Measurements from ENCODE around the gene PKDCC.

The PKDCC gene

DNA sequence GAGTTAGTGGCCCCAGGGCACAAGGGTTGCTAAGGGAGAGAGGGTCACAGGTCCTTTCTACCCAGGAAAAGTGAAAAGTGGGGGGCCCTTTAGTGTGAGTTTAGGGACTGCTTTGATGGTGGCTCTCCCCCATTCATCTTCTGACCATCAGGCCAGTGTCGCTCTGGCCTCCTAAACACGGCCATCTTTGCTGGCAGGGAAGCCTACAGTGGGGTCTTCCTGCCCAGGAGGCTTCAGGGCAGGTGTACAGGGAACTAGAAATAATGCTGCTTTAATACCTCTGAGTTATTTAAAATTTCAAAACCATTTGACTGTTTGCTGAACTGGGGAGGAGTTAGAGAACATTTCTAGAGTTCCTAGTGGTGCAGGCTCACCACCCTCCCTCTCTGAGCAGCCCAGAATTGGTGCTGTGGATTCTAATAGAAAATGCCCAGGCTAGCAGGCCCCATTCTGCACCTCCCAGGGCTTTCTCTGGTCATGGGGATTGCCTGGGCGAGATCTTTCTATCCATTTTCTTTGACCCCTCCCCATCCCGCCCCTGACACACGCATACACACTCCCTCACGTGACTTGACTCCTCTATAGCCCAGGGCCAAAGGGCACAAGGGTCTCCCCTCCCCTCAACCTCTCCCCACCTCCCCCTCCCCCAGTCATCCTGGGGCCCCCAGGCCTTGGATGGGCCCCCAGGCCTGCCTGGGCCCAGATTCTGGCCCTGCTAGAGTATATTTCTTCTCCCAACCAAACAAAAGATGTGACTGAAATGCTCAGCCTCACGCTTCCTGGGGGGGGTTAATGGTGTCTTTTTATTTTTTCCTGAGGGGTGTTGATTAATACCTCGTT is 3.1 kb downstream of the PKDCC start:
- Histone ChIP-seq H2AFZ (ENCODE audit: low read depth, low read length) (no peak overlapping the region), H3K79me2 (ENCODE audit: low read length) (no peaks in the 10 kb centered on the region), H3K4me2 (ENCODE audit: low read length) (no peak overlapping the region), H3K4me1 (ENCODE audit: low read length) (no peaks in the 10 kb centered on the region), H3K27ac (ENCODE audit: low read length) (no peak overlapping the region), H3K4me3 (ENCODE audit: low read length) (no peak overlapping the region), H3K9ac (ENCODE audit: low read length) (no peak overlapping the region), H3K36me3 (replicated peaks; ENCODE audit: low read depth, low read length) (no peaks in the 10 kb centered on the region), H4K20me1 (ENCODE audit: insufficient read depth, low read length) (no peaks in the 10 kb centered on the region), H3K9me3 (ENCODE audit: insufficient read depth, low read length) (no peaks in the 10 kb centered on the region), H3K27me3 (ENCODE audit: low read depth, low read length) (peaks cover 4% of the 10 kb centered on the region)
- TF ChIP-seq, protein P1, sequence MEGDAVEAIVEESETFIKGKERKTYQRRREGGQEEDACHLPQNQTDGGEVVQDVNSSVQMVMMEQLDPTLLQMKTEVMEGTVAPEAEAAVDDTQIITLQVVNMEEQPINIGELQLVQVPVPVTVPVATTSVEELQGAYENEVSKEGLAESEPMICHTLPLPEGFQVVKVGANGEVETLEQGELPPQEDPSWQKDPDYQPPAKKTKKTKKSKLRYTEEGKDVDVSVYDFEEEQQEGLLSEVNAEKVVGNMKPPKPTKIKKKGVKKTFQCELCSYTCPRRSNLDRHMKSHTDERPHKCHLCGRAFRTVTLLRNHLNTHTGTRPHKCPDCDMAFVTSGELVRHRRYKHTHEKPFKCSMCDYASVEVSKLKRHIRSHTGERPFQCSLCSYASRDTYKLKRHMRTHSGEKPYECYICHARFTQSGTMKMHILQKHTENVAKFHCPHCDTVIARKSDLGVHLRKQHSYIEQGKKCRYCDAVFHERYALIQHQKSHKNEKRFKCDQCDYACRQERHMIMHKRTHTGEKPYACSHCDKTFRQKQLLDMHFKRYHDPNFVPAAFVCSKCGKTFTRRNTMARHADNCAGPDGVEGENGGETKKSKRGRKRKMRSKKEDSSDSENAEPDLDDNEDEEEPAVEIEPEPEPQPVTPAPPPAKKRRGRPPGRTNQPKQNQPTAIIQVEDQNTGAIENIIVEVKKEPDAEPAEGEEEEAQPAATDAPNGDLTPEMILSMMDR (IDR thresholded peaks at IDR 0.05; ENCODE audit: low read depth, low read length) = no peak
- TF ChIP-seq EZH2phosphoT487 (IDR thresholded peaks at IDR 0.05; ENCODE audit: low read depth) = no peak

DNA sequence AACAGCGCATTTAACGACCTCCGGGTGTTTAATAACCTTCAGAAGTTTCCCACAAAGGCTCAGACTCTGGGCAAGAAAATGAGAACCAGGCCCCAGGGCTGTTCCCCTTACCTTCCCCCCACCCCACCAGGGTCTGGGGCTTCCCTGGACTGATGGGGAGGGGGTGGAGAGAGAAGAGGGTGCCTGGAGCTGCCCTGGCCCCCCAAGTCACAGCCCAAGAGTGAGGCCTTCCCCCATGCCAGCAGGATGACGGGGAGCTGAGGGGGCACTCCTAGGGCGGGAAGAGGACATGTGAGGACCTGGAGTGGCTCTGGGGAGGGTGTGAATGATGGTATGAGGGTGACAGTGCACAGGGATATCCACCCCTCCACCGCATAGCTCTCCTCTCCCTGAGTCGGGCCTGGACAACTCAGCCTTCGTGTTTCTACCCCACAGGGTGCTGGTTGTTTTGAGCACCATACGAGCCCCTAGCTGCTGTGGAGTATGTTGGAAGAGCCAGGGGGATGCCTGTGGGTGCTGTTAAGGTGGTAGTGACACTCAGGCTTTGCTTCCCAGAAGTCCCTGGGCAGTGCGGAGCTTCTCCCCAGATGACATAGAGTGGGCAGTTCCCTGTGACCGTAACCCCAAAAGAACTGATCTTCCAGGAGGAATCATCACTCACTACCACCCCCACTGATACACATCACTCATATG is 3.9 kb downstream of the PKDCC start:
- H3K4me1 ChIP-seq (ENCODE audit: low read length) = no peaks in the 10 kb centered on the region
- no peaks in the 10 kb centered on the region for H3K36me3 ChIP-seq (replicated peaks; ENCODE audit: low read depth, low read length)
- no peak overlapping the region for H3K4me2 ChIP-seq (ENCODE audit: low read length)
- TF ChIP-seq EZH2phosphoT487 (IDR thresholded peaks at IDR 0.05; ENCODE audit: low read depth) = no peak
- TF ChIP-seq, protein P1 (IDR thresholded peaks at IDR 0.05; ENCODE audit: low read depth, low read length) = no peak
- no peaks in the 10 kb centered on the region for H3K79me2 ChIP-seq (ENCODE audit: low read length)
- H4K20me1 ChIP-seq (ENCODE audit: insufficient read depth, low read length) = no peaks in the 10 kb centered on the region
- H3K27ac ChIP-seq (ENCODE audit: low read length) = no peak overlapping the region
- no peaks in the 10 kb centered on the region for H3K9me3 ChIP-seq (ENCODE audit: insufficient read depth, low read length)
- no peak overlapping the region for H2AFZ ChIP-seq (ENCODE audit: low read depth, low read length)
- no peak overlapping the region for H3K4me3 ChIP-seq (ENCODE audit: low read length)
- H3K9ac ChIP-seq (ENCODE audit: low read length) = no peak overlapping the region
- H3K27me3 ChIP-seq (ENCODE audit: low read depth, low read length) = peaks cover 7% of the 10 kb centered on the region

DNA sequence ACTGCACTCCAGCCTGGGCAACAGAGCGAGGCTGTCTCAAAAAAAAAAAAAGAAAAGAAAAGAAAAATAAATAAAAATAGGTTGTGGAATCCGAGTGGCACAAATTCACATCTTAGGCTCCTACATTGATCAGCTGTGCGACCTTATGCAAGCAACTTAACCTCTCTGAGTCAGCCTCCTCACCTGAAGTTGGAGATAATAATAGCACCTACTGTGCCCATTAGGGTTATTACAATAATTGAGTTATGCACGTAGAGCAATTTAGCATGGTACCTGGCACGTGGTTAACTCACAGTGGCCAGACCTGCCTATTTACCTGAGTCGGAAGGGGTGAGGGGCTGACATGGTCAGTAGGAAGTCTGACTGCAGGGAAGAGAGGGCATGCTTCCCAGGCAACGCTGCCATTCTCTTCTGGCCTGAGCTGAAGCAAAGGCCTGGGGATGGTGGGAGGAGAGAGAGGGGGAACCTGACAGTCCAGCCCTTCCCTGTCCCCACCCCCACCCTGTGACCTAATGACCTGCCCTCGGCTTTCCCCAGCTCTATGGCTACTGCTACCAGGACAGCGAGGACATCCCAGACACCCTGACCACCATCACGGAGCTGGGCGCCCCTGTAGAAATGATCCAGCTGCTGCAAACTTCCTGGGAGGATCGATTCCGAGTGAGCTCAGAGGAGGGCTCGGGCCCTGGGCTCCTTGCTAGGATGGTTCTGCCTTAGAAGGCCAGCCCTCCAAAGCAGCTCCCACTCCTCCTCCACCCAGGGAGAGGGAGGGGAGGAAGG is 5.1 kb downstream of the PKDCC start:
- H3K27ac ChIP-seq (ENCODE audit: low read length) = no peak overlapping the region
- H3K4me3 ChIP-seq (ENCODE audit: low read length) = no peak overlapping the region
- H3K36me3 ChIP-seq (replicated peaks; ENCODE audit: low read depth, low read length) = no peaks in the 10 kb centered on the region

More for the DNA sequence above, 5.1 kb downstream of the PKDCC start:
- no peak overlapping the region for H3K9ac ChIP-seq (ENCODE audit: low read length)
- H3K4me2 ChIP-seq (ENCODE audit: low read length) = no peak overlapping the region
- H4K20me1 ChIP-seq (ENCODE audit: insufficient read depth, low read length) = no peaks in the 10 kb centered on the region
- H3K79me2 ChIP-seq (ENCODE audit: low read length) = no peaks in the 10 kb centered on the region
- H3K9me3 ChIP-seq (ENCODE audit: insufficient read depth, low read length) = no peaks in the 10 kb centered on the region
- peaks cover 19% of the 10 kb centered on the region for H3K27me3 ChIP-seq (ENCODE audit: low read depth, low read length)
- H2AFZ ChIP-seq (ENCODE audit: low read depth, low read length) = no peak overlapping the region
- no peaks in the 10 kb centered on the region for H3K4me1 ChIP-seq (ENCODE audit: low read length)
- no peak for TF ChIP-seq EZH2phosphoT487 (IDR thresholded peaks at IDR 0.05; ENCODE audit: low read depth)
- TF ChIP-seq, protein P1 (IDR thresholded peaks at IDR 0.05; ENCODE audit: low read depth, low read length) = no peak
